Stimulated activated CD8-positive, alpha-beta memory T cell treated with anti-CD3 and anti-CD28 coated beads, Interleukin-4, amount 100 ng/mL, for 4 hours (primary cell): ENCODE measurements around the gene TMPRSS9.
"Not testable (repeated sequence)": the region's sequence is repeated elsewhere in the genome, so short reads cannot be mapped to it uniquely, and the experiment has no call there.

ENCODE experiments used
- DNase-seq, 2 donors: peaks; one replicate each; pipeline ENCODE4 v3.0.0-alpha.2; 2020; ENCODE audit warnings: low read depth in 2 of 2, low spot score in 1 of 2

The TMPRSS9 gene

GRCh38 chr19:2458776-2459175 is 98.7 kb downstream of the TMPRSS9 start:
- DNase-seq, result not testable (repeated sequence)

- DNase-seq, result no peak
Measured at GRCh38 chr19:2460245-2460644, 100.2 kb downstream of the TMPRSS9 start.

- peak in 1 of 2 donors; percentile 37 for DNase-seq
Measured at GRCh38 chr19:2461751-2462634, 101.9 kb downstream of the TMPRSS9 start.

- DNase-seq, result no peak
Measured at GRCh38 chr19:2462635-2463421, 102.8 kb downstream of the TMPRSS9 start.

GRCh38 chr19:2463694-2464093 is 103.6 kb downstream of the TMPRSS9 start:
- not testable (repeated sequence) for DNase-seq

GRCh38 chr19:2464389-2464788 is 104.3 kb downstream of the TMPRSS9 start:
- no peak for DNase-seq

GRCh38 chr19:2468596-2468995 is 108.5 kb downstream of the TMPRSS9 start:
- DNase-seq, result no peak

- no peak for DNase-seq
Measured at GRCh38 chr19:2469102-2469914, 109.2 kb downstream of the TMPRSS9 start.

GRCh38 chr19:2469915-2470200 is 109.8 kb downstream of the TMPRSS9 start:
- not testable (repeated sequence) for DNase-seq

- peak; percentile 86 to 93 for DNase-seq
Measured at GRCh38 chr19:2474232-2475017, 114.4 kb downstream of the TMPRSS9 start.

GRCh38 chr19:2475018-2475701 is 115.1 kb downstream of the TMPRSS9 start:
- DNase-seq, result peak in 1 of 2 donors; percentile 44
